Epidermal melanocyte (primary cell): ENCODE data around the gene KLHL29.

Experiments
- DNase-seq: peaks from one replicate; pipeline ENCODE4 v3.0.0; 2011; ENCODE audit warnings: low spot score; ENCODE audit not compliant: insufficient read length

Gene KLHL29

DNA sequence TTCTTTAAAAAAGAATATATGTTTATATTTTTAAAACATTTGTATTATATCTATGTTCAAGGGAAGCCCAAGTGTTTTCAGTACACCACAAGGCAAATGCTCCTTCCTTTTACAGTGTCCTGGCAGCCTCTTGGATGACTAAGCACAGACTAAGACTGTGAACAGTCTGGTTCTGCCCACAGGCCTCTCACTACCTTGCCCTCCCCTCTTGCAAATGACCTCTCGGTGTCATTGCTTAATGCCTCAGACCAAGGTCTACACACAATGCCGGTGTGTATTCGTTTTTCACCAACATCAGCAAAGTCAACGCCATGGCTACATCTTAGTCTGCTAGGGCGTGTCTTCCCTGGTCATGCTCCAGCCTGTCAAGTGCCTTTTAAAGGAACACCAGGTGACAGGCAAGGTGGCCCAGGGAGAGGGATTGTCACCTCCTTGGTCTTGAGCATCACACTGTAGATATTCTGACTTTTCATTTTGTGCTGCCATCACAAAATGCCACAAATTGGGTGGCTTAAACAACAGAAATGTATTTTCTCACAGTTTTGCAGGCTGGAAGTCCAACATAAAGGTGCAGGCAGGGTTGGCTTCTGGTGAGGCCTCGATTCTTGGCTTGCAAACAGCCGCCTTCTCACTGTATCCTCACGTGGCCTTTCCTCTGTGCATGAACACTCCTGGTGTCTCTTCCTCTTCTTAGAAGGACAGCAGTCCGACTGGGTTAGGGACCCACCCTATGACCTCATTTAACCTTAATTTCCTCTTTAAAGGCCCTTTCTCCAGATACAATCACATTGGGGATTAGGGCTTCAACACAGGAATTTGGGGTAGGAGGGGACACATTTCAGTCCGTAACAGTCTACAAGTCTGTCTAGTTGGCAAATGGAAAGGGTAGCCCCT lies 266.5 kb downstream of the KLHL29 start:
- DNase-seq = no peak

DNA sequence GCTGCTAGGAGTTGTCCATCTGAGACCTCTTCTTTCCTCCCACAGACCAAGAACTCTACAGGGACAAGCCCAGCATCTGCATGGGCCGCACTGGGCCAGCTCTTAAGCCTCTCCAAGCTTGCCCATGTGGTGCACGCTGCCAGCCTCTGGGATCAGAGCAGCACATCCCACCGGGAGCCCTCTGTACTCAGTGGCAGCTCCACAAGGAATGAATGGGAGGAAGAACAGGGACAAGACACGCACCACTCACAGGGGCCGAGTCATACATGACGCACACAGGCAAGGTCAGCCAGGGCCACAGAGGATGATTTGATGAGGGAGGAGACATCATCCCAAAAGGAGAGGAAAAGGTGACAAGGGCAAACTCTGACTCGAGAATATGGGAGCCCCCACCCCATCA lies 268.3 kb downstream of the KLHL29 start:
- no peak for DNase-seq

DNA sequence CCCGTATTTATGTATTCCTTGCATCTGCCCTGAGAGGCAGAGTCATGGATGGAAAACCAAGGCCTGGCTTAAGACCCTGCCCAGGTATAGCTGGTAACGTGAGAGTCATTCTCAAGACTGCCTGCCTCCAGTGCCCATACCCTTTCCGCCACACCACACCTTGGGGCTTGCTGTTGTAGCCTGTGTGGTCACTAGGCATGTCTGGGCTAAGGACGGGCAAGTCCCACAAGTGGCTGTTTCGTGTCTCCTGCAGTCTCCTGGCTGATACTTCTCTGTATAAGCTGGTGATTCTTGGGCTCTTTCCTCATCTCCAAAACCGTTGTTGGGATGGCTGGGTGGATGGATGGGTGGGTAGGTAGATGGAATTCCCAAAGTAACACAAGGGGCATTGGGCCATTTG lies 269.8 kb downstream of the KLHL29 start:
- no peak for DNase-seq

- DNase-seq = no peak
Observed at GRCh38 chr2:23655934-23656596, 271.1 kb downstream of the KLHL29 start.

DNA sequence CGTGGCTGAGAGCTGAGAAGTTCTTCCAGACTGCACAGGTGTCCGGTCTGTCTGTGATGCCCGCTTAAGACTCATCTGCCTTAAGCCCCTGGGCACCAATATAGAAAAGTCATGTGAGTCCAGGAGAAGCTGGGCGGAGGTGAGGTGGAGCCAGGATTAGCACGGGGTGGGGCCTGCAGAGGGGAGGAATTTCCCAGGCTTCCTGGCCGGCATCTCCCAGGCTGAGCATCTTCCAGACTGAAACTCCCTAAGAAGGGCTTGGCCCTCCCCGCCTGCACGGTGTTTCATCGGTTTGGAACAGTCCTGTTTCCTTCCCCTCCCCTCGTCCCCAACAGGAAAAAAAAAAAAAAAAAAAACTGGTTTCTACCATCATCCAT lies 271.6 kb downstream of the KLHL29 start:
- no peak for DNase-seq

GRCh38 chr2:23657371-23657770 lies 272.4 kb downstream of the KLHL29 start:
- DNase-seq = no peak

- DNase-seq = no peak
Observed at GRCh38 chr2:23657934-23658333, 273.0 kb downstream of the KLHL29 start.

- no peak for DNase-seq
Observed at GRCh38 chr2:23658466-23658942, 273.5 kb downstream of the KLHL29 start.

DNA sequence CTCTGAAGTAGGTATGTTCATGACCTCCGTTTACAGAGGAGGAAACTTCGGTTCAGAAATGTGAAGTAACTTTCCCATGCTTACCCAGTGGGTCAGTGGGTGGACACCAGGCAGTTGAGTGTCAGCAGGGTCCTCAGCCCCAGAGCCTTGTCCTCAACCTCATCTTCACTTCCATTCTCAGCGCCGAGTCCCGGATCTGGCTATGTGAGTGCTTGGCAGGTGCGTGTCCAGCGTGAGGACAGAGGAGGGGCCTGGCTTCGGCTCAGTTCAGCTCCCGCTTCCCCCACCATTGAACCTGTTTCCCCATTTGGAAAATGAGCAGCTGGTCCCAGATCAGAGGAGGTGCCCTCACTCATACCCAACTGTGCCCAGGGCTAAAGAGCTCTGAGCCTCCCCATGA lies 274.3 kb downstream of the KLHL29 start:
- DNase-seq = no peak

DNA sequence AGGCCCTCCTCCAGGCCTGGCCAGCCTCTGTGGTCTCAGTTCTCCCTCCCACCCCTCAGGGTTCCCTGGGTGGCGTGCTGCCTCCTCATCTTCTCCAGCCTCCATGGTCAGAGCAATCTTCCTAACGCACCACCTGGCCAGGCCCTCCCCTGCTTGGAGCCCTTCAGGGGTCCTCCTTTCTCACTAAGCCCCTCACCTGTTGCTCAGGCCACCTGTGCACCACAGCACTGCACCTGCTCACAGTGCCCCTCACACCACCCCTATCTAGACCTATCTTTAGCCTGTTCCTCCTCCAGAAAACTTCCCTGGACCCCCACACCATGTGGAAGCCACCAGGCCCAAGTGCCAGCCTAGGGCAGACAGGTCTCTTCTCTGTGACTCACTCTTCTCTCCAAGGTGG lies 274.8 kb downstream of the KLHL29 start:
- DNase-seq = no peak

DNA sequence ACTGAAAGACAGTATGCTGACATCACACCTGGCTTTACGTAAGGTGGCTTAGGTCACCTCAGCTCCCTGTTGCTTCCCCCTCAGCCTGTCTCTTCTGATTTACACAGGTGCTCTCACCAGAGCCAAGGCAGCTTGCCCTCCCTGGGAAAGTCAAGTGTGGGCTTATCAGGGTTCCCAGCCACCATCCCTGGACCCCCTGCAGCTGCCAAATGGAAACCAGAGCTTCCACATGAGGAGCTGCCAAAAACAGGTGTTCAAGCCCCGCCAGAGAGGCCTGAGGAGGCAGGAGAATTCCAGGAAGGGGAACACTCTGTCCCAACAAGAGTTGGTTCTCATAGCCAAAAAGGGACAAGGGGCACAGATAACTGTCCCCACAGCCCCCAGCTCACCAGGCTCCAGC lies 275.3 kb downstream of the KLHL29 start:
- no peak for DNase-seq

DNA sequence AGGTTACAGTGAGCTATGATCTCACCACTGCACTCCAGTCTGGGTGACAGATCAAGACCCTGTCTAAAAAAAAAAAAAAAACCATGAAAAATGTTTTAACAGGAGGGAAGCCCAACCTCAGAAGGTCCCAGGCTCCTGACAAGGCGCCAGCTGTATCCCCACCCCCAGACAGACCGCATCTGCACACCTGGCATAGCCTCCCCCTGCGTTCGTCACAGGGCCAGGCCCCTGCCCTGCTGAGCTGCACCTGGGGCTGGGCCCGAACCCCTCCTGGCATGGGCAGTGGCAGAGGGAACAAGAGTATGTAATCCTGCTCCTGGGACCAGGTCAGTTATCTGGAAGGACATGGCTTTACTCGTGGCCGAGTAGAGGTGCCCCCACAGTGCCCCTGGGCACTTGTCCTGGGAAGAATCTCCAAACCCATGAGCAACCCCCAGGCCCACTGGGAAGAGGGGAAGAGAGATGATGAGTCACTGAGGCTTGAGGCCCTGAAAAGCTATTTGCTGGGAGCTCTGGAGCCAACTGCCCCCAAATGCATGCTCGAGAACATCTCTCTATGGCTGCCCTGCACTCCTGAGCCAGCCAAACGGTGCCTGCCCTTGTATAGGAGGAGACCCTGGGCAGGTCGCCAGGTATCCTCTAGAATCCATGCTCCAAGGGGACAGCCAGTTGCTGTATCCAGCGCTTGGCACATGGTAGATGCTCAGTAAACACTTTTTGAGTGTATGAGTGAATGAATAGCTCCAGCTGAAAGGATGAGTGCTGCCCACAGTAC lies 276.5 kb downstream of the KLHL29 start:
- DNase-seq = no peak

DNA sequence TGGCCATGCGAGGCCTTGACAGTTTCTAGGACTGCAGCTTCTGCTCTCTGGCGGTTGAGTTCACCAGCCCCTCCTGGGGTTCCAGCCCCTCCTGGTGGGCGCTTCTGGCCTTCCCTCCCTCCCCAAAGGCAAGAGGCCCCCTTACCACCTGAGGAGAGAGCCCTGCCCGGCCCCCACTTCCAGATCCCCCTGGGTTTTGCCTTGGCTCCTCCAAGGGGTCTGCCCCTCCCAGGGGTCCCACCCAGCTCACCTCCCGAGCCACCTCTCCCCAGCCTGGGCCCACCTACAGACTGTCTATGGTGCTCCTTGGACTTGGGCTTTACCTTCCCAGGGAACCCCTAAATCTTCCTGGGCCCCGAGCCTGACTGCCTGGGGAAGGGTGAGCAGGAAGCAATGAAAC lies 277.5 kb downstream of the KLHL29 start:
- DNase-seq = no peak

GRCh38 chr2:23662941-23663920 lies 278.3 kb downstream of the KLHL29 start:
- no peak for DNase-seq

- DNase-seq = no peak
Observed at GRCh38 chr2:23664066-23664788, 279.2 kb downstream of the KLHL29 start.

GRCh38 chr2:23666241-23666979 lies 281.4 kb downstream of the KLHL29 start:
- DNase-seq = no peak

DNA sequence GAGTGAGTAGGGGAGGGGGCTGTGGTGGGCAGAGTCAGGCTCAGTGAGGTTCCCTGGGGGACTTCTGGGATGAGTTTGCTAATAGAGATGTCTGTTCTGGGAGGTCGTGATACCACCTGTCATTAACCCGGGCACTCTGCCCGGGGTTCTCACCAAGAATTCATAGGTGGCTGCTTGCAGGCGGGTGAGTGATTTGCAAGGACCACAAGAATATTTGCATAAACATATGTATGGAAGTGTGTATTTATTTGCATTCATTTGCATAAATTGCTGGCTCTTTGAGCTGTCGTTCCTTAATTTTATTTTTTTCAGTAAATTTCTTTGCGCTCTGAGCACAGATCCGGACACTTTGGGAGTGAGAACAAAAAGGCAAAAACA lies 282.0 kb downstream of the KLHL29 start:
- no peak for DNase-seq

- no peak for DNase-seq
Observed at GRCh38 chr2:23668756-23669304, 283.9 kb downstream of the KLHL29 start.
